CD1c-positive myeloid dendritic cell (primary cell): ENCODE data around the gene BCL2L11.

Experiments used
- DNase-seq: peaks from one replicate; pipeline ENCODE4 v3.0.0-alpha.2; 2016; ENCODE audit errors: extremely low spot score

BCL2L11 gene

GRCh38 chr2:111168528-111169239 is 48.0 kb downstream of the BCL2L11 start:
- peak; percentile 13 for DNase-seq

DNA sequence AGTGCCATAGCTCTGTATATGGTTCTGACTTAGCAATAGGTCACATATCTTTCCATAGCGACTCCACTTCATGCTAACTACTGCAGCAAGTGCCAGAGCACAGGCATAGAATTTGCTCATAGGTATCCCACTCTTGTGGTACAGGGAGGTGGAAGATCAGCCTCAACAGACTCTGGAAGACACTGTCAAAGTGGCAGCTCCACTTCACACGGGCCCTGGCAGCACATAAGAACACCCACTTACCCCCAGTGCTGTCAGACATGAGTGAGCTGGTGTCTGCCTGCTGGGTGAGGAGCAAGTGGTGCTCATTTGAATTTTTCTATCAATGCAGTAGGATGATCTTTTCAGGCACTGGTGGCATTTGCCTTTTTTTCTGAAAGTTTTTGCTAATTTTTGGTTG is 48.6 kb downstream of the BCL2L11 start:
- no peak for DNase-seq

- DNase-seq = no peak
These were observed 49.2 kb downstream of the BCL2L11 start for GRCh38 chr2:111169924-111170323.

- DNase-seq = no peak
These were observed 50.7 kb downstream of the BCL2L11 start for GRCh38 chr2:111171337-111171930.

- DNase-seq = no peak
These were observed 52.0 kb downstream of the BCL2L11 start for GRCh38 chr2:111172666-111173065.

GRCh38 chr2:111173338-111173737 is 52.6 kb downstream of the BCL2L11 start:
- DNase-seq = no peak

DNA sequence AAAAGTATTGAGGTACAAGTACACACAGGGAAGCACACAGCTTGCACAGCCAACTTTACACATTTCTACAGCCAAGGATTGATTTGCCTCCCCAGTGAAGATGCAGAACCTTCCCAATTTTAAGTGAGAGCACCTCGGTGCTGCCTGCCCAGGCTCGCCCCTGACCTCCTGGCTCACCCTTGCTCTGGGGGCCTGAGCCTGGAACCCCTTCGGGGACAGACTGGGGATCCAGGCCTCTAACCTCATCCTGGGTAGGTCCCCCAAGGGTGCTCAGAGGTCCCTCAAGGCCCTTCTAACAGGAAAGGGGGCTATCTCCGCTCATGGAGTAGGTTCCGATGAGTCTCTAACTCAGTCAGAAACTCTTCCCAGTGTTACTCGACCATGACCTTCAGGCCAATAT is 53.1 kb downstream of the BCL2L11 start:
- no peak for DNase-seq

GRCh38 chr2:111175615-111176014 is 54.9 kb downstream of the BCL2L11 start:
- no peak for DNase-seq

DNA sequence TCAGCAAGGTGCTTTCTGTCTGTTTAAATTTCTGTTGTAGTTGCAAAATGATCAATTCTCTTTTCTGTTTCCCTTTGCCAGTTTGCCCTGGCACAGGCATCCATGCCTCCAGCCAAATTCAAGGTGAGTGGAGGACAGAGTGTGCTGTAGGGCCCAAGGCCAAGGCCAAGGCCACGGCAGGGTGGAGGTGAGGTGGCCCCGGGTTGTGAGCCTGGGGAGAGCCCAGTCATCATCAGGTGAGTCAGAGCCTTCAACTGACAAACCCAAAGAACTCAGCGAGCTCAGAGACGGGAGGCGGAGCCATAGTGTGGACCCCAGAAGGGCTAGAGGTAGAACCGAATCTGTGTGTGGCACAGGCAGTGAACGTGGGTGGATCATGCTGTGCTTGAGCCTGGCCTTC is 55.7 kb downstream of the BCL2L11 start:
- no peak for DNase-seq

DNA sequence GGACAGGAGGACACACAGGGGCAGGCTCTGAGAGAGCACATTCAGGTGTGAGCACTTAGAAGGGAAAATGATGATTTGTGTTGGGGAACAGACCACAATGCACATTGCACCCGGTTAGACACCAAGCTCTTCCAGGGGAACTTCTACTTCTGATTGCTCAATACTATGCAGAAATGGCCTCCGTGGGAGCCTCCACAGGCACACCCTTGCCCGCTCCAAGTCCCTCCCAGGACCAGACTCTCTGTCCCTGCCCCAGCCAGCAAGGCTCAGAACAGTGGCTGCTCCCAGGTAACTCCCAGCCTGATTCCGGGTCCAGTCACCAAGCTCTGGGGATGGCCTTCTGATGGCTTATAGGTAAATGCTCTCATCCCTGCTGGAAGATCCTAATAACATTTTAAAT is 56.2 kb downstream of the BCL2L11 start:
- peak; percentile 39 for DNase-seq

DNA sequence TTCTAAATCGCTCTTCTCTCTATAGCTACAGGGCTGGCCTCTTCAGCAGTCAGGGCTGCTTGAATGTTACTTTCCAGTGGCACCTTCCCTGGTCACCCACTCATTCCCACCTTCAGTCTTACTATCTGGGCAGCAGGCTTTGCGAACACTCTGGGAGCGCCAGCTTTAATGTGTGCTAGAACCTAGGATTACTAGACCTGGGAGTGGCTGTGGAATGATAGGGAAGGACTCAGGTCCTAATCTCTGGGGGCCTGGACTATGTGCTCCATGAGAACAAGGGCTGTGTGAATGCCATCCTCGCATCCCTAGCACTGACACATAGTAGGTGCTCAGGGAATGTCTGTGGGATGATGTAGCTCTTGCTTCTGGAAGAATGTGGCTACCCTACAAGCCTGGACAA is 57.6 kb downstream of the BCL2L11 start:
- no peak for DNase-seq

DNA sequence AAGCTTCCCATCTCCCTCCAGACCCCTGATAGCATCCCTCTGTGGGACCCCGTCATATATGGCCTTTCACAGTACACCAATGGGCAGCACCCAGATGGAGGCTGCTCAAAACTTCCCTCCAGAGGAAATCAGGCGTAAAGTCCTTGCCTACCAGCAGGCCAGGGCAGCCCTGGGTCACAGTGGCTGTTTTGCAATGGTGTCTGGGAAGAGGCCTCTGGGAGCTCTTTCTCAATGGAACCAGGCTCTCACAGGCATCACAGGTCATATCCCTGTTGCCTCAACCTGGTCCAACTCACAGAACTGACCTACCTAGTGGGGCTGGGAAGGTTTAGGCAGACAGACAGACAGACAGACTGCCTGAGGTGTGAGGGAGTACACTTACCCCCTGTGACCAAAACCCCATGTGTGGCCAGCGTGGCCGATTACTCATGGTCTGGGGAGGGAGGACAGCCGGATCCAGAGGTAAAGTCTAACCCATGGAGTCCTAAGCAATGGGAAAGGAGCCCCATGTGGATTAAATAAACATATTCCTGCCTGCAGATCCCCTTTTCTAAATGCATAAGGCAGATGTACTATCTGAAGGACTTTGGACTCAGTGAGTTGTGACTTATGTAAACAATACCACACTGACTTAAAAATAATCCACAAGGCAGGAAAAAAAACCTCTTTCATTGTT is 58.2 kb downstream of the BCL2L11 start:
- no peak for DNase-seq

DNA sequence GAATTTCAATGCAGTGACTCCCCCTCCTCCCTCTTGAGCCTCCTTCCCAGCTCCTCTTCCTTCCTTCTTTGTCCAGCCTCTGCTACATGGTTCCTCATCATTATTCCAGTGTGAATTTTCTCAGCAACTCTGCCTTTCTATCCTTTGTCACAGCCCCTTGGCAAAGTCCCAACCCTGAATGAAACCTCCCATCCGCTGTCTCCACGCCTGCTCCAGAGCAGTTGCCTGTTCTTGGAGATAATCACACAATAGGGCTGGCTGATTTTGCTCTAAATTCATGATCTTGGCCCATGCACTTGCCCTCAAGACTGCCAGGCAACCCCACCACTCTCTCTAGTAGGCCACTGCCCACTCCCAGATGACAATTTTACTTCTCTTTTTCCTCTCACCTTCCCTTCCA is 61.4 kb downstream of the BCL2L11 start:
- no peak for DNase-seq

DNA sequence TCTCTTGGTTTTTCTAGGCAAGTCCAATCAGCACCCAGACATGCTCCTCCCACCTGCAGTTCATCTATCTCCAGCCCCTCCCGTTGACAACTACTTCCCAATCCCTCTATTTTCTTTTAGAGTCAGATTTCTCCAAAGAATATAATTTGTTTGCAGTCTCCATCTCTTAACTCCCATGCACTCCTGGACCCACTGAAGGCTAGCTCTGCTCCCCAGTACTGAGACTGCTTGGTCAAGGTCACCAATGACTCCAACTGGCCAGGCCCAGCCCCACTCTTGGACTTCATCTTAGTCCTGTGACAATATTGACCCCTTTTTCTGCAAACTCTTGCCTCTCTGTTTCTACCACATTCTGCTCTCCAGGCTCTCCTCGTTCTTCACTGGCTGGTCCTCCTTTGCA is 62.0 kb downstream of the BCL2L11 start:
- DNase-seq = no peak

DNA sequence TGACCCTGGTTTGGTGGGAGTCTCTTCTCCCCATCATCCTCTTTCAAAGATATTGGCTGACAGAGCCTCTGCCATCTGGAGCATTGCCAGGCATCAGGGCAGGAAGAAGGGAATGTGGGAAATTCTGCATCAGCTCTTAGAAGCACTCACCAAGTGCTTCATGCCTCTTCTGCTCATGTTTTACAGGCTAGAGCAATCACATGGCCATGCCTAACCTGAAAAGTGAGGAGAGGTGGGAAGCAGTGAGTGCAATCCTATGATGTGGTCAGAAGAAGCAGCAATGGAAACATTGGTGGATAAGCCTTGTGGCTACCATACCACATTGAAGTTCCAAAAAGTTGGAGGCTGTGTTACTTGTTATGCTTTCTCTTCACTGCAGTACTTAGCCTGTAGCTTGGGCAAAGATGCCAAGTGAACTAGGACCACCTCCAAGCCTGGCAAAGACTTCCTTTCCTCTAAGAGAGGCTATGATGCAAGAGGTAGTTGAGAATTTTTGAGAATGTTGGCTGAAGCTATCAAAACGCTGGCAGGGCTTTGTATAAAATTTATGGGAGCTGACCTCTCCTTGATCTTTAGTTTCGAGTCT is 64.1 kb downstream of the BCL2L11 start:
- DNase-seq = no peak

GRCh38 chr2:111185361-111186022 is 64.8 kb downstream of the BCL2L11 start:
- DNase-seq = no peak

- DNase-seq = no peak
These were observed 65.5 kb downstream of the BCL2L11 start for GRCh38 chr2:111186121-111186715.

- no peak for DNase-seq
These were observed 66.2 kb downstream of the BCL2L11 start for GRCh38 chr2:111186933-111187332.

GRCh38 chr2:111188681-111189080 is 68.0 kb downstream of the BCL2L11 start:
- DNase-seq = no peak

DNA sequence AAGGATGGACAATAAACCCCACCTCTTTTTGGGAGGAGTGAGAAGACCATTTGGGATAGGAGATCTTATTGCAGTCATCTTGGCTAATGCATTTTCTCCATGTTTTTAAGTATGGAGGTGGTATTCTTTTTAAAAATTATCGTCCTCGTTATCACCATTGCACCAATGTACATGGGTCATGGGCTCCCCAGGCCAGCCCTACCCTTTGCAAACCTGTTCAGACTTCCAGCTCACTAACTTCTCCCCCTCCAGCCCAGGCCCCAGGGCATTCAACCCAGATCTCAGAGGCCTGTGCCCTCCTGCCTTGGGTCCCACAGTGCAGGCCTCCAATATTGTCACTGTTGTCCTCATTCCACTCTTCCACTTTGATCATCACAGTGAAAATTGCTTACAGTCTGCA is 68.4 kb downstream of the BCL2L11 start:
- DNase-seq = no peak

DNA sequence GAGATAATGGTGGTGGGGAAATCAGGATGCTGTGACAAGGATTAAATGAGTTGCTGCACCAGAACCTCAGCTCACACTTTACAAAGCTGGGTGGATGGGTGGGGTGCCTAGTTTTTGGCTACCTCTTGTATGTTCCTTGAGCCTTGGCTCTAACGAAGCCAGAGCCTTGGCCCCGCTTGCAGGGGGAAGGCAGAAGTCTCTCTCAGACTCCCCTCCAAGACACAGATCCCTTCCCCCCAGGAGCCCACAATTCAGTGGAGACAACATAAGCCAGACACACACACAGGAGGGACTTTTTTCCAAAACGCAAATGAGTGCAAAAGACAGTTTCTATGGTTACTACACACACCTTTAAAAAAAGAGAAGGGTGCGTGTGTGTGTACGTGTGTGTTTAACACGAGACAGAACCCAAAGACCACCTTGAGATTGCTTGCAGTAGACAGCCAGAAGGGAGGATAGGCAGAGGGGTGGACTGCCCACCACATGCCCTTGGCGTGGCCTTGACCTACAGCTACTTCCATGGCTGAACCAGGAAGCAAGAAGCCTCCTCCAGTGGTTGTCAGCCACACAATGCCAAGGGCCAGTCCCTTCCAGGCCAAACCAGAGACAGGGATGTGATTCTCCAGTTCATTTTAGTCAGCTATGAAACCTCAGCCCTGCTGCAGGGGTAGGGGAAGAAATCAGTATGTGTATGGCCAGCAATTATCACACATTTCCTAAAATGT is 70.3 kb downstream of the BCL2L11 start:
- DNase-seq = no peak
